ENCODE data around the gene PRDX5. TPM values are rescaled to one million over a fixed set of nuclear protein-coding genes. Genes with fewer than 3 reads are reported as not detected.
A peak's percentile ranks its signal among the peaks of the same experiment; 100 is the strongest.

PRDX5 gene
- total and polyA plus RNA-seq, 9 of the 15 experiments (the other 6 are each of a cell fraction or from before 2014, with no cell fraction given) = 40.8 to 327 (median 204) TPM

GRCh38 chr11:64269540-64270220, 48.2 kb upstream of the PRDX5 start (continued):
- TF ChIP-seq STAT6 (CRISPR knock-in tag; IDR thresholded peaks at IDR 0.05) (no peak), OTX1 (CRISPR knock-in tag; IDR thresholded peaks at IDR 0.05) (0 out of 2 replicates have a peak, but pooled peaks have one; percentile 12), ZNF75A (CRISPR knock-in tag; IDR thresholded peaks at IDR 0.05) (no peak), SMAD1 (IDR thresholded peaks at IDR 0.05; ENCODE audit: low read depth, low read length, partially characterized antibody) (peak; percentile 50), NONO (IDR thresholded peaks at IDR 0.05; ENCODE audit: low read depth in 2 of 2, low read length in 1 of 2) (0 out of 4 replicates have a peak, but pooled peaks of 1 of the 2 experiments have one; percentile 57), SIX5 (IDR thresholded peaks at IDR 0.05; ENCODE audit: borderline replicate concordance in 1 of 2, insufficient read depth in 1 of 2, low read depth in 1 of 2, low read length in 2 of 2) (peak; percentile 92 to 95), E2F3 (CRISPR knock-in tag; IDR thresholded peaks at IDR 0.05) (peak; percentile 73; the same call in 1 of the 2 replicates), YY1 (IDR thresholded peaks at IDR 0.05; ENCODE audit: borderline replicate concordance in 1 of 3, control insufficient read depth in 1 of 3, extremely low read depth in 1 of 3, insufficient read depth in 3 of 3, insufficient read length in 1 of 3, insufficient replicate concordance in 2 of 3, low read depth in 1 of 3, low read length in 2 of 3) (peak; percentile 99 to 100 (median 99)), NR2F6 (CRISPR knock-in tag; IDR thresholded peaks at IDR 0.05) (peak; percentile 69; the same call in 1 of the 2 replicates)
- TF ChIP-seq, protein P1, sequence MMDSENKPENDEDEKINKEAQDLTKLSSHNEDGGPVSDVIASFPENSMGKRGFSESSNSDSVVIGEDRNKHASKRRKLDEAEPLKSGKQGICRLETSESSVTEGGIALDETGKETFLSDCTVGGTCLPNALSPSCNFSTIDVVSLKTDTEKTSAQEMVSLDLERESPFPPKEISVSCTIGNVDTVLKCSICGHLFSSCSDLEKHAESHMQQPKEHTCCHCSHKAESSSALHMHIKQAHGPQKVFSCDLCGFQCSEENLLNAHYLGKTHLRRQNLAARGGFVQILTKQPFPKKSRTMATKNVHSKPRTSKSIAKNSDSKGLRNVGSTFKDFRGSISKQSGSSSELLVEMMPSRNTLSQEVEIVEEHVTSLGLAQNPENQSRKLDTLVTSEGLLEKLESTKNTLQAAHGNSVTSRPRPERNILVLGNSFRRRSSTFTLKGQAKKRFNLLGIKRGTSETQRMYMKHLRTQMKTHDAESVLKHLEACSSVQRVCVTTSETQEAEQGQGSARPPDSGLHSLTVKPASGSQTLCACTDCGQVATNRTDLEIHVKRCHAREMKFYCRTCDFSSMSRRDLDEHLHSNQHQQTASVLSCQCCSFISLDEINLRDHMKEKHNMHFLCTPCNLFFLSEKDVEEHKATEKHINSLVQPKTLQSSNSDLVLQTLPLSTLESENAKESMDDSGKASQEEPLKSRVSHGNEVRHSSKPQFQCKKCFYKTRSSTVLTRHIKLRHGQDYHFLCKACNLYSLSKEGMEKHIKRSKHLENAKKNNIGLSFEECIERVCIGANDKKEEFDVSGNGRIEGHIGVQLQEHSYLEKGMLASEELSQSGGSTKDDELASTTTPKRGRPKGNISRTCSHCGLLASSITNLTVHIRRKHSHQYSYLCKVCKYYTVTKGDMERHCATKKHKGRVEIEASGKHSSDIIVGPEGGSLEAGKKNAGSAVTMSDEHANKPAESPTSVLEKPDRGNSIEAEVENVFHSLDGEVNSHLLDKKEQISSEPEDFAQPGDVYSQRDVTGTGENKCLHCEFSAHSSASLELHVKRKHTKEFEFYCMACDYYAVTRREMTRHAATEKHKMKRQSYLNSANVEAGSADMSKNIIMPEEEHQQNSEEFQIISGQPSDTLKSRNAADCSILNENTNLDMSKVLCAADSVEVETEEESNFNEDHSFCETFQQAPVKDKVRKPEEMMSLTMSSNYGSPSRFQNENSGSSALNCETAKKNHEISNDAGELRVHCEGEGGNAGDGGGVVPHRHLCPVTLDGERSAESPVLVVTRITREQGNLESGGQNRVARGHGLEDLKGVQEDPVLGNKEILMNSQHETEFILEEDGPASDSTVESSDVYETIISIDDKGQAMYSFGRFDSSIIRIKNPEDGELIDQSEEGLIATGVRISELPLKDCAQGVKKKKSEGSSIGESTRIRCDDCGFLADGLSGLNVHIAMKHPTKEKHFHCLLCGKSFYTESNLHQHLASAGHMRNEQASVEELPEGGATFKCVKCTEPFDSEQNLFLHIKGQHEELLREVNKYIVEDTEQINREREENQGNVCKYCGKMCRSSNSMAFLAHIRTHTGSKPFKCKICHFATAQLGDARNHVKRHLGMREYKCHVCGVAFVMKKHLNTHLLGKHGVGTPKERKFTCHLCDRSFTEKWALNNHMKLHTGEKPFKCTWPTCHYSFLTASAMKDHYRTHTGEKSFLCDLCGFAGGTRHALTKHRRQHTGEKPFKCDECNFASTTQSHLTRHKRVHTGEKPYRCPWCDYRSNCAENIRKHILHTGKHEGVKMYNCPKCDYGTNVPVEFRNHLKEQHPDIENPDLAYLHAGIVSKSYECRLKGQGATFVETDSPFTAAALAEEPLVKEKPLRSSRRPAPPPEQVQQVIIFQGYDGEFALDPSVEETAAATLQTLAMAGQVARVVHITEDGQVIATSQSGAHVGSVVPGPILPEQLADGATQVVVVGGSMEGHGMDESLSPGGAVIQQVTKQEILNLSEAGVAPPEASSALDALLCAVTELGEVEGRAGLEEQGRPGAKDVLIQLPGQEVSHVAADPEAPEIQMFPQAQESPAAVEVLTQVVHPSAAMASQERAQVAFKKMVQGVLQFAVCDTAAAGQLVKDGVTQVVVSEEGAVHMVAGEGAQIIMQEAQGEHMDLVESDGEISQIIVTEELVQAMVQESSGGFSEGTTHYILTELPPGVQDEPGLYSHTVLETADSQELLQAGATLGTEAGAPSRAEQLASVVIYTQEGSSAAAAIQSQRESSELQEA (IDR thresholded peaks at IDR 0.05; ENCODE audit: low read depth) = no peak
- TF ChIP-seq, protein P2, sequence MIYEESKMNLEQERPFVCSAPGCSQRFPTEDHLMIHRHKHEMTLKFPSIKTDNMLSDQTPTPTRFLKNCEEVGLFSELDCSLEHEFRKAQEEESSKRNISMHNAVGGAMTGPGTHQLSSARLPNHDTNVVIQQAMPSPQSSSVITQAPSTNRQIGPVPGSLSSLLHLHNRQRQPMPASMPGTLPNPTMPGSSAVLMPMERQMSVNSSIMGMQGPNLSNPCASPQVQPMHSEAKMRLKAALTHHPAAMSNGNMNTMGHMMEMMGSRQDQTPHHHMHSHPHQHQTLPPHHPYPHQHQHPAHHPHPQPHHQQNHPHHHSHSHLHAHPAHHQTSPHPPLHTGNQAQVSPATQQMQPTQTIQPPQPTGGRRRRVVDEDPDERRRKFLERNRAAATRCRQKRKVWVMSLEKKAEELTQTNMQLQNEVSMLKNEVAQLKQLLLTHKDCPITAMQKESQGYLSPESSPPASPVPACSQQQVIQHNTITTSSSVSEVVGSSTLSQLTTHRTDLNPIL (CRISPR knock-in tag; IDR thresholded peaks at IDR 0.05) = 0 out of 2 replicates have a peak, but pooled peaks have one; percentile 55
